CD4-positive, alpha-beta T cell treated with Interleukin-4 for 4 hours (primary cell): Measurements from ENCODE around the gene HIVEP1.

Source experiments
- DNase-seq: peaks from one replicate; pipeline ENCODE4 v3.0.0-alpha.2; 2020

HIVEP1 gene

GRCh38 chr6:12020187-12020791 lies 8.2 kb downstream of the HIVEP1 start:
- DNase-seq, result no peak

GRCh38 chr6:12022481-12022880 lies 10.4 kb downstream of the HIVEP1 start:
- no peak for DNase-seq

- no peak for DNase-seq
These were observed 10.9 kb downstream of the HIVEP1 start for GRCh38 chr6:12022953-12023388.

- DNase-seq, result no peak
These were observed 12.1 kb downstream of the HIVEP1 start for GRCh38 chr6:12024216-12024615.

GRCh38 chr6:12024699-12025434 lies 12.8 kb downstream of the HIVEP1 start:
- no peak for DNase-seq

GRCh38 chr6:12026120-12026519 lies 14.0 kb downstream of the HIVEP1 start:
- no peak for DNase-seq

- no peak for DNase-seq
These were observed 14.7 kb downstream of the HIVEP1 start for GRCh38 chr6:12026833-12027232.

- no peak for DNase-seq
These were observed 16.1 kb downstream of the HIVEP1 start for GRCh38 chr6:12028213-12028612.

GRCh38 chr6:12029979-12030737 lies 18.0 kb downstream of the HIVEP1 start:
- no peak for DNase-seq

GRCh38 chr6:12030993-12031550 lies 19.0 kb downstream of the HIVEP1 start:
- DNase-seq, result no peak

- no peak for DNase-seq
These were observed 20.9 kb downstream of the HIVEP1 start for GRCh38 chr6:12032783-12033573.

GRCh38 chr6:12033770-12034169 lies 21.7 kb downstream of the HIVEP1 start:
- DNase-seq, result no peak

- DNase-seq, result no peak
These were observed 22.2 kb downstream of the HIVEP1 start for GRCh38 chr6:12034349-12034748.

GRCh38 chr6:12034837-12035236 lies 22.7 kb downstream of the HIVEP1 start:
- DNase-seq, result no peak

GRCh38 chr6:12036766-12037165 lies 24.7 kb downstream of the HIVEP1 start:
- no peak for DNase-seq

GRCh38 chr6:12037798-12038197 lies 25.7 kb downstream of the HIVEP1 start:
- DNase-seq, result no peak

- no peak for DNase-seq
These were observed 27.7 kb downstream of the HIVEP1 start for GRCh38 chr6:12039540-12040459.

- DNase-seq, result no peak
These were observed 35.2 kb downstream of the HIVEP1 start for GRCh38 chr6:12047304-12047703.

- no peak for DNase-seq
These were observed 35.8 kb downstream of the HIVEP1 start for GRCh38 chr6:12047792-12048432.

GRCh38 chr6:12048609-12049008 lies 36.5 kb downstream of the HIVEP1 start:
- no peak for DNase-seq

GRCh38 chr6:12049165-12049564 lies 37.1 kb downstream of the HIVEP1 start:
- DNase-seq, result no peak
